HG02759 (cell line): ENCODE results near the gene DBNDD2.

ENCODE experiments used
- ATAC-seq: cut with Tn5 transposase; IDR thresholded peaks from one replicate; pipeline ENCODE4 v1.9.1; 2021; ENCODE audit warnings: mild to moderate bottlenecking, moderate library complexity; ENCODE audit not compliant: unreplicated experiment

Gene DBNDD2

DNA sequence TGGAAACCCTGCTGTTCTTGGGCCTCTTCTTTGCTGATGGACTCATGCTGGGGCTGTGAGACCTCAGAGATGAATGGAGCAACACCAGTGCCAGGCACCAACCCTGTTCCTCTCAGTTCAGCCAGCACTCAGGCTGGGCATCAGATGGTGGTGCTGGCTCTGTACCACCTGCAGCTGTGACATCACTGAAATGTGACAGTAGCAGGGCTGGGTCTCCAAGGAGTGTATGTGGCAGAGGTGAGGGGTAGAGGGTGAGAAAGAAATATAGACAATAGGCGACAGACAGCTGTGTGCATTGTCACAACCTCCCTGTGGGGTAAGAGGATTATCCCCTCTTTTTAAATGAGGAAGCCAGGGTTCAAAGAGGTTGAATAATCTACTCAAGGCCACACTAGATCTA is 29.9 kb upstream of the DBNDD2 start, which contains the start of gene TP53TG5:
Gene TP53TG5, minus strand, starts transcription at position 135 of the 400 bp plus-strand sequence. Its CDS starts 89 bp downstream, at position 46.
- no peak for ATAC-seq

DNA sequence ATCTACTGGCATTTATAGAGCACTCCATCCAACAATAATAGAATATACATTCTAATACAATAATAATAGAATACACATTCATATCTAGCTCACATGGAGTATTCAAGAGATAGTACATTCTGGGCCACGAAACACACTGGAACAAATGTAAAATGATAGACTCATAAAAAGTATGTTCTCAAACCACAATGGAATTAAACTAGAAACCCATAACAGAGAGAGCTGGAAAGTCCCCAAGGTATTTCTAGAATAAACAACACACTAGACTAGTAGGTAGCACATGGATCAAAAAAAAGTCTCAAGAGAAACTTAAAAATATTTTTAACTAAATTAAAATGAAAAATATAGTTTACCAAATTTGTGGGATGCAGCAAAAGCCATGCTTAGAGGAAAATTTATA is 20.8 kb upstream of the DBNDD2 start:
- no peak for ATAC-seq

DNA sequence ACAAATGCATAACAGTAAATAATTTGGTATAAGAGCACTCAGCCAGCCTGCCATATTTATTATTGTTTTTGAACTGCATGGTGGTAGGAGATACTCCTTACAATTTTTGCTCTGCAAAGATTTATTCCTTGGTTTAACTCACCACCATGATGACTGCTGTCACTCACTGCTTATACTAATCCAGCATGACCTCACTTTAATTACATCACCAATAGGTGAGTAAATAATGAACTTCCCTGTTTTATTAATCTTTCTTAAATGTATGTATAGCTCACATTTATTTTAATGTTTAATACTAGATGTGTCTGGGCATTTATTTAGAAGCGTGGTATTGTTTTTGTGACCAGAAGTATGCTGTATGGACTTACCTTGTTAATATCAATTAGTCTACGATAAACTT is 17.2 kb upstream of the DBNDD2 start:
- no peak for ATAC-seq

DNA sequence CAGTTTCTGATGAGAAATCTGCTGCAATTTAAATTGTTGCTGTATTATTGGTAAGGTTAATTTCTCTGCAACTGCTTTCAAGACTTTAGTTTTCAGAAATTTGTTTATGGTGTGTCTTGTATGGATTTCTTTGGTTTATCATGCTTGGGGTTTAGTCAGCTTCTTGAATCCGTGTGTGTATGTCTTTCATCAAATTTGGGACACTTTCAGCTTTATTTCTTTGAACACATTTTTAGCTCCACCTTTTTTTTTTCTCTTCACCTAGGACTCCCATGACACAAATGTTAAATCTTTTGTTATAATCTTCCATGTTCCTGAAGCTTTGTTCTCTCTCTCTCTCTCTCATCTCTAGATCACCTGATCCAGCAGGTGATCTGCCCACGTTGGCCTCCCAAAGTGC is 16.5 kb upstream of the DBNDD2 start:
- no peak for ATAC-seq

DNA sequence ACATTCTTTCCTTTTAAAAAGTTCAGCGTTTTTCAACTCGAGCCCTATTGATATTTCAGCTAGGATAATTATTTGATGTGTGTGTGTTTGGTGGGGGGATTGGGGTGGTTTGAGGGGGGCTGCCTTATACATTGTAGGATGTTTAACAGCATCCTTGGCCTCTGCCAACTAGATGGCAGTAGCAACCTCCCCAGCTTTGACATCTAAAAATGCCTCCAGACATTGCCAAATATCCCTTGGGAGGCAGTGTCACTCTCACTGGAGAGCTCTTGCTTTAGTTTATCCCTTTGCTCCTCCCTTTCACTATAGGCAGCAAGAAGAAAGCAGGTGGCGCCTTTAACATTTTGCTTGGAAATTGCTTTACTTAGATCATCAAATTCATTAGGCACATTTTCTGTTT is 15.4 kb upstream of the DBNDD2 start:
- no peak for ATAC-seq

DNA sequence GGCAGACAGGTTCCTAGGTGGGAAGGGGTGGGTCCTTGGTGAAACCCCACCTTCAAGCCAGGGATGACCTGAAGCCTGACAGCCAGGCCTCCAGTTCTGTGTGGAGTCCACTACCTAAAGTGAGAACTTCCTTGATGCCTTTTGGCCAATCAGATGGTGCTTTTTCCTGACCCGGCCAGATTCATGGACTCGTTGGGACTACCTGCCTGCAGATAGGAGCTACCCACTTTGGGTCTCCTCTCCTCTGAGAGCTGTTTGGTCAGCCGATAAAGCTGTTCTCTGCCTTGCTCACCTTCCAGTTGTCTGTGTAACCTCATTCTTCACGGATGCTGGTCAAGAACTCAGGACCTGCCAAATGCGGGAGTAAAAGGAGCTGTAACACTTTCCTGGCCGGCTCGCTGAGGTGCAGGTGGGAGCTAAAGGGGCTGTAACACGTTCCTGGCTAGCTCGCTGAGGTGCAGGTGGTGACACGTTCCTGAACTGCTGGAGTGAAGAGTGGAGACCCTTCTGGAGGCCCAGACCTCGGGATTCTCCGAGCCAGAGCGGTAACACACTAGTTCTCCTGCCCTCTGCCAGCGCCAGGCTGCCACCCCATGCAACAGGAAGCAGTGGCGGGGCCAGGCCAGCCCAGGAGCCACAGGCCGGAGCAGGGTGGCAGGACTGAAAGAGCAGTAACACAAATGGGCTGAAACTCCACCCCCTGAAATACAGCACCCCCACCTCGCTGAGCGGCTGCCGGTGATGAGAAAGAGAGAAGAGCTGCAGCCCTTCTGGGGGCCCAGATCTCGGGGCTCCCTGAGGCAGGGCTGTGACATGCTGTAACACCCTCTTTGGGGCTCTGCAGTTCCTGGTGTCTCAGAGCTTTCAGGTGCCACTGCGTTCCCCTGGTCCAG is 13.6 kb upstream of the DBNDD2 start:
- no peak for ATAC-seq

DNA sequence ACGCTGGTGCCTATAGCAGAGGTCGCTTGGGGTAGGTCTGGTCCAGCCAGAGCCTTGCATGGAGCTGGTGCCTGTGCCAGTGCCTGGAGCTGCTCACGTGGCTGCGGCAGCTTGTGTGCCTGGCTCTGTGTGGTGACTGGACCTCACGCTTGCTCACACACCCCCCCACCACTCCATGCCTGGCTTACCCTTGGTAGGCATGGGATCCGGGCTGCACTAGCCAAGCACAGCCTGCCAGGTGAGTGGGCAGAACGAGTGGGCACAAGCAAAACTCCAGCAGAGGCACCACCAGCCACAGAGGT is 13.0 kb upstream of the DBNDD2 start:
- ATAC-seq: no peak

DNA sequence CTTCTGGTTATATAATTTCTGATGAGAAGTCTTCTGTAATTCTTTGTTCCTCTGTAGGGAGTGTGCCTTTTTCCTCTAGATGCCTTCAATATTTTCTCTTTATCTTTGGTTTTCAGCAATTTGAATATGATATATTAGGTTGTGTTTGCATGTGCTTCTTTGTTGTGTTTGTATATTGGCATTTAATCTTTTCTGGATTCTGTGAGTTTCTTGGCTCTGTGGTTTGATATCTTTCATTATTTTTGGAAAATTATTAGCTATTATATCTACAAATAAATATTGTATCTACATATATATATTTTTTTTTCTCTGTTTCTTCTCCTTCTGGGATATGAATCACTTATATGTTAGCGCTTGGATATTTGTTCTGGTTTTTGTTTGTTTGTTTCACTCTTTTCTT is 9.1 kb upstream of the DBNDD2 start:
- ATAC-seq: no peak

DNA sequence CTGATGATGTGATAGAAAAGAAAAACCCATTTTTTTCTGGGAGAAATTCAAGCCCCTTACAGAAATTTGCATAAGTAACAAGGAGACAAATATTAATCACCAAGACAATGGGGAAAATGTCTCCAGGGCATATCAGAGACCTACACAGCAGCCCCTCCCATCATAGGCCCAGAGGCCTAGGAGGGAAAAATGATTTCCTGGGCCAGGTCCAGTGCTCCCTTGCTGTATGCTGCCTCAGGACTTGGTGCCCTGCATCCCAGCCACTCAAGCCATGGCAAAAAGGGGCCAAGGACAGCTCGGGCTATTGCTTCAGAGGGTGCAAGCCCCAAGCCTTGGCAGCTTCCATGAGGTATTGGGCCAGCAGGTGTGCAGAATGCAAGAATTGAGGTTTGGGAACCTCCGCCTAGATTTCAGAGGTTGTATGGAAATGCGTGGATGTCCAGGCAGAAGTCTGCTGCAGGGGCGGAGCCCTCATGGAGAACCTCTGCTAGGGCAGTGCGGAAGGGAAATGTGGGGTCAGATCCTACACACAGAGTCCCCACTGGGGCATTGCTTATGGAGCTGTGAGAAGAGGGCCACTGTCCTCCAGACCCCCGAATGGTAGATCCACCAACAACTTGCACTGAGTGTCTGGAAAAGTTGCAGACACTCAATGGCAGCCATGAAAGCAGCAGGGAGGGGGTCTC is 7.6 kb upstream of the DBNDD2 start:
- ATAC-seq: no peak

DNA sequence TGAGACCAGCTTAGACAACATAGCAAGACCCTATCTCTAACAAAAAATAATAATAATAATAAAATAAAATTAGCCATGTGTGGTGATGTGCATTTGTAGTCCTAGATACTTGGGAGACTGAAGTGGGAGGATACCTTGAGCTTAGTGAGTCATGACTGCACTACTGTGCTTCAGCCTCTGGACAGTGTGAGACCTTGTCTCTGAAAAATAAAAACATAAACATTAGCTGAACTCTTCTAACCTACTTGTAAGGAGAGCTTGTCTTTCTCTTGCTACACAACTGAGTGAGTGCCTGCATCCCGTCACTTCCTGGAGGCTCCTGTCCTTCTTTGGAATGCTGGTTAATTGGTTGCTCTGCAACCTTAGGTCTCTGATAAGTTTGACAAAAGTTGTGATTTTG is 5.1 kb upstream of the DBNDD2 start:
- no peak for ATAC-seq

DNA sequence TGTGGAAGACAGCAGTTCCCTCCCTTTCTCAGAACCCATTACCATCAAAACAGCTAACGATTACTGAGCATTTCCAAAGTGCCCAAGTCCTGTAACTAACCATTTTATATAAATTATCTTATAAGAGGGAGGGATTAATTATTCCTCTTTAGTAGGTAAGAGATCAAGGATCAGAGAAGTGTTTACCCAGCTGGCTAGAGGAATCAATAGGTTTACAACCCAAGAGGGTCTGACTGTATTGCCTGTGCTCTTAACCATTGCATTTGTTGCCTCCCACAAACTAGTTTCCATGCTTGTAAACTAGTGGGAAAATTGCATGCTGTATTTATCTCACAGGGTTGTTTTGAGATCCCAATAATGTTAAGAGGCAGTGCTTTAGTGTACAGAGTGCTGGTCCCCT is 3.7 kb upstream of the DBNDD2 start:
- ATAC-seq: no peak

DNA sequence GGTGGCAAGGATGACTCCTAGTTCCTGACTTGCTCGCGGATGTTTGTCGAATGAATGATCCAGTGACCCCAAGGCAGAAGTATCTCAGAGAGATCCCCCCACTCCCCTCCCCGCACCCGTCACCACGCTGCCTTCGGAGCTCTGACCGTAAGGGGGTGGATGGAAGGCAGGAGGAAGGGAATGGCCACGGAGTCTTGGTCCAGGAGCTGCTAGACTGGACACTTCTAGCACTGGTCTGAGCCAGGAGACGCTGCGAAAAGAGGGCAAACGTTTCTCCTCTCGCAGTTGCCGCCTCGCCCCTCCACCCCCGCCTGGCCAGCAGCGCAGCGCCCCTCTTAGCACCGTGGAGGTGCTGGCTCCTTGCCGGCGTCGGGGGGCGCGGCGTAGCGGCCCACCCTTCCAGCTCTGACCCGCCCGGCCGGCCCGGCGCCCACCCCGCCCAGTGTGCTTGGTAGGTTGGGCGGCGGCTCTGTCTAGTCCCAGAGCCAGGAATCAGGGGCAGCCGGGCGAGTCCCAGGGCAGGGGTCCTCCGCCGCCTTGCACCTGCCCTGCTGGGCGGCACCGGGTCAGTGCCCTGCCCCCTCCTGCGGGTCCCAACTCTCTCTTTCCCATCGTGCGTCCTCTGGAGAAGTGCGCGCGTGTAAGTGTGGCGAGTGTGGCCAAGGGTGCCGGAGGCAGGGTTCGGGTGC is 2.4 kb upstream of the DBNDD2 start:
- ATAC-seq: no peak

DNA sequence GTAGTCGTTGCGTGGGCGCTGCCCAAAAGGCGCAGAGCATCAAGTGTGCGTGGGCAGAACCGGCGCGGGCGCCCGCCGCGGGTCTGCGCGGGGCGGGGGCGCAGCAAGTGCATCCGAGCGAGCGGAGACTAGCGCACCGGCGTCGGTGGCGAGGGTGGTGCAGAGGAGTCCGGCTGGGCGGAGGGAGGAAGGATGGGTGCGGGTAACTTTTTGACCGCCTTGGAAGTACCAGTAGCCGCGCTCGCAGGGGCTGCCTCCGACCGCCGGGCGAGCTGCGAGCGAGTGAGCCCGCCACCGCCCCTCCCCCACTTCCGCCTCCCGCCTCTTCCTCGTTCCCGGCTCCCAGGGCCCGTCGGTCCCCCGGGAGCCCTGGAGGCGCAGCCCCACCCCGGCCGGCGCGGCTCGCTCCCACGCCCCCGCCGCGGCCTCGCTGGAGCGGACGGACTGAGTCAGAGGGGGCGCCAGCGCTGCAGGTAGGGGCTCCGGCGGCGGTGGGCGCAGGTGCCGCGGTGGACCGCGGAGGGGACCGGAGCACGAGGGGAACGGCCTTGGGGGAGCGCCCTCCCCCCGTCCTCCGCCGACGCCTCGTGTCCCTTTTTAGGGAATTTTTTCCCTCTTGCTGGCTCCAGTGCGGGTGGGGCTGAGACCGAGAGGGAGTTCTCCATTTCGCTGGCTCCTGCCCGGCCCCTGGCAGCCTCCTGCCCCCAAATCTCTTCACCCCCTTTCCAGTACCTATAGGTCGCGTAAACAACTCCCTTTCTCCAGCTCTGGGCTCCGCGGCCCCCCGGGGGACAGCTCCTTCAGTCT is 1.6 kb upstream of the DBNDD2 start:
- no peak for ATAC-seq

DNA sequence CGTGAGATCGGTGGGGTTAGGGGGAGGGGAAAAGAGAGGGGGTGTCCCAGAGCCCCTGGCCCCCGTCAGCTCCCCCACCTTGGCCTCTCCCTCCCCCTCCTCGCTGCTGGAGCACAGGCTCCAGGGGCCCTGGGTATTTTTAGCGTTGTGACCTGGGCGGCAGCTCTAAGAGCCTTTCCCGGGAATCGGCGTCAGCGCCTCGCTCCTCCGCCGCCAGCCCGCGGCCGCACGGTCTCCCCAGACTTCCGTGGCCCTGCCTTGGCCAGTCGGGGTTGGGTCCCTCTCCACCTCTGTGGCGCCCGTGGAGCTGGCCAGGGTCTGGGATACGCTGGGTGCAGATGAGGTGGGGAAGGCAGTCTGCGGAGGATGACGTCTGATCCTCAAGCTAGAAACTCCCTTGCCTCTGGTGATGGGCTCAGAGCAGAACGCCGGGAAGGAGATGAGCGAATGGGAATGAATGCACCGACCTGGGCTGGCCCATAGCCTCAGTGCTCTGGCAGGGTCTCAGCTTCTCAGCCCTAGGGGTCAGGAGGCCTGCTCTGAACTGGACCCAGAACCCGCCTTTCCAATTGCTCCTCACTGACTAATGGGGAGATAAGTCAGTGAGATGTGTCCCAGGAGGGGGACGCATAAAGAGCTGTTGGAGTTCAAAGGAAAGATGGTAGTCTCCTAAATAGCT is 883 bp upstream of the DBNDD2 start:
- no peak for ATAC-seq

DNA sequence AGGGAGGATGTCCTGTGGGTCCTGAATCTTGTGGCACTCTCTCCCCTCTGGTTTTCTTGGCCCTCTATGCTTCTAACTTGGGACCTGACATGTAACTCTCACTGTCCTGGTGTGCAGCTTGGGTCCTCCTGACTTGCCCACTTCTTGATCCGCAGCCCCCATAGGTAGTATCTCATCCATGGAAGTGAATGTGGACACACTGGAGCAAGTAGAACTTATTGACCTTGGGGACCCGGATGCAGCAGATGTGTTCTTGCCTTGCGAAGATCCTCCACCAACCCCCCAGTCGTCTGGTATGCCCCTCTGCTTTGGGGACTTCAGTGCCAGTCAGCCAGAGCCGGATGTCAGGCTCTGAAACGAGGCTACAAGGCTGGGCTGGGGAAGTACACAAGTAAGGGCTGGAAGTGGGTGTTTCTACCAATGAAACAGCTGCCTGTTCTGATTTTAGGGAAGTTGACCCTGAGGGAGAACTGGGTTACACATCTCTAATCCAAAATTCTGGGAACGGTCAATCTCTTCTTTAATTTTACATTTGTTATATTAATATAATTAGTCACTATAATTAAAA is 641 bp downstream of the DBNDD2 start:
- no peak for ATAC-seq

DNA sequence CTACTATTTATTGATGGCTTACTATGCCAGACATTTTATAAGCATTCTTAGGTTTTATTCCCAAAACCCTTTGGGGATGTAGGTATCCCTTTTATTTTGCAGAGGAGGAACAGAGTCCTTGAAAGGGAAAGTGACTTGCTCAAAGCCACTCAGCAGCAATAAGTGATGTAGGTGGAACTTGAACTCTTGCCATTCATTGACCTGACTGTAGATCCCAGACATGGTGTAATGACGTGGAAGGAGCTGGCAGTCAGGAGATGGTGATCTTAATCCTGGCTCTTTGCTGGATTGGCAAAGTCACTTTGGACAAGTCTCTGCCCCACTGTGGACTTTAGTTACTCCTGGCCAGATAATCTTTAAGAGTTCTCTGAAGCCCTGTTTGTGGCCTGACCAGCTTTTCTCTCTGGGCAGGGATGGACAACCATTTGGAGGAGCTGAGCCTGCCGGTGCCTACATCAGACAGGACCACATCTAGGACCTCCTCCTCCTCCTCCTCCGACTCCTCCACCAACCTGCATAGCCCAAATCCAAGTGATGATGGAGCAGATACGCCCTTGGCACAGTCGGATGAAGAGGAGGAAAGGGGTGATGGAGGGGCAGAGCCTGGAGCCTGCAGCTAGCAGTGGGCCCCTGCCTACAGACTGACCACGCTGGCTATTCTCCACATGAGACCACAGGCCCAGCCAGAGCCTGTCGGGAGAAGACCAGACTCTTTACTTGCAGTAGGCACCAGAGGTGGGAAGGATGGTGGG is 1.6 kb downstream of the DBNDD2 start:
- no peak for ATAC-seq

DNA sequence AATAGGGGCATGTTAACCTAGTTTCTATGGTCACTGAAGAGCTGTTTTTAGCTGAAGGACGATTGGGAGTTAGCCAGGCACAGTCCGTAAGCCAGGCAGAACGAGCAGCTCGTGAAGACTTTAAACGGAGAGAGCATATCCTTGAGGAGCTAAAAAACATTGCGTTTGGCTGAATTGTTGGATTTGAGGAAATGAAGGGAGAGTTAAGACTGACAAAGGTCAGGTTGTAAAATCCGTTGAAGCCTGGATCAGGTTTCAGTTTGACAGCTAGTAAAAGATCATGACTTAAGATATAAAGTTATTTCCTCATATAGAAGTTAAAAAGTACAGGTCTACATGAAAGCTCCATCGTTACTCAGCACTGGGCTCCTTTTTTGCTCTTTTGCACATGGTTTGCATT is 2.8 kb downstream of the DBNDD2 start:
- no peak for ATAC-seq

DNA sequence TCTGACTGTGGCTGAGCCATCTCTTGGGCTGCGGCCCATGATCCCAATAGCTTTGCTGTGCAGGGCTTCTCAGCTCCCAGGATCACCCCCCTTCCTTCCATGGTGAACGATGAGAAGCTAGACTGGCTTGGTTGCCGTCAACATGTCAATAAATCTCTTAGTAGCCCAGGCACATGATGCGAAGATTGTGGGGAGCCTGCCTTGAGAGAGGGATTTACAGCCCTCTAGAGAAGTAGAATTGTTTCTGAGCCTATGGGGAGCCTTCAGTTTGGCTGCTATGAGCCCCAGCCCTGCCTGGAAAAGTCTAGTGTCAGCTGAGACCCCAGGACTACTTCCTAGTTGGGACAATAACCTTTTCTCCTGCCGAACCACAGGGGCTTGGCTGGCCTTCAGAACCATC is 4.6 kb downstream of the DBNDD2 start:
- no peak for ATAC-seq

DNA sequence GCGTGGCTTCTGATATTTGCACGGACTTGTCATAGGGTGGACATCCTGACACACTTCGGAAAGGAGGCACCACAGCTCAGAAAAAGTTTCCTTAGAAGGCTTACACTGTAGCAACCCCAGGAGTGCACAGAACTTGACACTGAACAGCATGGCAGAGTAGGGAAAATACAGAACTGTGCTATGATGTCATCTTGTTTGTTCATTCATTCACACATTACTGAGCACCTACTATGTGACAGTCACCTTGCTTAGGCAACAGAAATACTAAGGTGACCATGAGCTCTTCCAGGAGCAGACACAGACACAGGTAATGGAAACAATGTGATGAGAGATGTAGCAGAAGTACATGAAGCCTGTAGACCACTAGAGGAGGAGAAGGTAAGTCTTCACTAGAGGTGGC is 5.4 kb downstream of the DBNDD2 start:
- no peak for ATAC-seq
